Measurements from ENCODE around the gene ACAN.

DNA sequence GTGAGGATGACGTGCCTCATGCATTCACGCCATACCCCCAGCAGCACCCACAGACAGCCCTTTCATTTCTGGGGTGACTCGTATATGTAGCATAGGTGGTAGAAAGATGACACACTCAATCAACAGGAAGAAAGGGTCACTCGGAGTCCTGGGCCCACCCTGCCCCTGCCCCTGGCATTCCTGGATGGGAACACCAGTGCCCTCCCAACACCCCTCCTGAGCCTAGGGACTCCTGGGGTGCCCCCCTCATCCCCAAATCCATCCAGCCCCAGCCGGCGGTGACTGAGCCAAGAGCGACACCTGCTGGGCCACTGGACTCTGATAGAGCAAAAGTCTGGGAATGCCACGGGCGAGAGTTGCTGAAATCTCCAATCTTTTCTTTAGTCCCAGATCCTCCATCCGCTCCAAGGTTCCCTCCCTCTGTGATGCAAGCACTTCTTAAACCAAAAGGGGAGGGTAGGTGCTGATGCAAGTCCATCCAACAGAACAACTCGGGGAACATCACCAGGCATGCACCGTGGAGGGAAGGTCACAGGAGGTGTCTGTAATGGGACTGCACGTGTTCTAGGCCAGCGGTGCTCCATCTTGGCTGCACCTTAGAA is 31.1 kb downstream of the ACAN start:
- TF ChIP-seq, protein P1, sequence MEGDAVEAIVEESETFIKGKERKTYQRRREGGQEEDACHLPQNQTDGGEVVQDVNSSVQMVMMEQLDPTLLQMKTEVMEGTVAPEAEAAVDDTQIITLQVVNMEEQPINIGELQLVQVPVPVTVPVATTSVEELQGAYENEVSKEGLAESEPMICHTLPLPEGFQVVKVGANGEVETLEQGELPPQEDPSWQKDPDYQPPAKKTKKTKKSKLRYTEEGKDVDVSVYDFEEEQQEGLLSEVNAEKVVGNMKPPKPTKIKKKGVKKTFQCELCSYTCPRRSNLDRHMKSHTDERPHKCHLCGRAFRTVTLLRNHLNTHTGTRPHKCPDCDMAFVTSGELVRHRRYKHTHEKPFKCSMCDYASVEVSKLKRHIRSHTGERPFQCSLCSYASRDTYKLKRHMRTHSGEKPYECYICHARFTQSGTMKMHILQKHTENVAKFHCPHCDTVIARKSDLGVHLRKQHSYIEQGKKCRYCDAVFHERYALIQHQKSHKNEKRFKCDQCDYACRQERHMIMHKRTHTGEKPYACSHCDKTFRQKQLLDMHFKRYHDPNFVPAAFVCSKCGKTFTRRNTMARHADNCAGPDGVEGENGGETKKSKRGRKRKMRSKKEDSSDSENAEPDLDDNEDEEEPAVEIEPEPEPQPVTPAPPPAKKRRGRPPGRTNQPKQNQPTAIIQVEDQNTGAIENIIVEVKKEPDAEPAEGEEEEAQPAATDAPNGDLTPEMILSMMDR (conservative IDR thresholded peaks at IDR 0.05 in 1 of 2, IDR thresholded peaks at IDR 0.05 in 1 of 2; ENCODE audit: extremely low read depth in 1 of 2, insufficient read depth in 1 of 2, low read depth in 1 of 2, low read length in 2 of 2), result peak; percentile 48 to 70
- TF ChIP-seq EZH2 (IDR thresholded peaks at IDR 0.05; ENCODE audit: borderline replicate concordance, low read length), result no peak
